GM23248 (cell line): ENCODE results near the gene SLC12A7. TPM values are rescaled to one million over a fixed set of nuclear protein-coding genes. Genes with fewer than 3 reads are reported as not detected.
"Not testable (repeated sequence)": the region's sequence is repeated elsewhere in the genome, so short reads cannot be mapped to it uniquely, and the experiment has no call there.

Experiments used
- DNase-seq: peaks from one replicate; pipeline ENCODE4 v3.0.0-alpha.2; 2015
- H2AFZ ChIP-seq: fragments of 200-600 bp; sonication (generic); 2 replicates; pipeline ENCODE4 v1.6.1; 2016; ENCODE audit warnings: antibody characterized with exemption
- H3F3A ChIP-seq: fragments of 200-600 bp; sonication (generic); 2 replicates; pipeline ENCODE4 v1.6.1; 2016; ENCODE audit warnings: mild to moderate bottlenecking, antibody characterized with exemption, mixed run types; ENCODE audit not compliant: insufficient read depth
- H3K27ac ChIP-seq: fragments of 200-600 bp; sonication (generic); 2 replicates; pipeline ENCODE4 v1.5.1; 2016; ENCODE audit warnings: mild to moderate bottlenecking
- H3K27me3 ChIP-seq: fragments of 200-600 bp; sonication (generic); replicated peaks from 2 replicates; pipeline ENCODE4 v1.6.1; 2016; ENCODE audit warnings: mild to moderate bottlenecking; ENCODE audit not compliant: insufficient read depth
- H3K36me3 ChIP-seq: fragments of 200-600 bp; sonication (generic); 2 replicates; pipeline ENCODE4 v1.6.1; 2016; ENCODE audit warnings: low read depth, mild to moderate bottlenecking
- H3K4me1 ChIP-seq: fragments of 200-600 bp; sonication (generic); 2 replicates; pipeline ENCODE4 v1.6.1; 2016; ENCODE audit warnings: mild to moderate bottlenecking; ENCODE audit not compliant: insufficient read depth
- H3K4me2 ChIP-seq: fragments of 200-600 bp; sonication (generic); one replicate; pipeline ENCODE4 v1.6.1; 2016; ENCODE audit warnings: mild to moderate bottlenecking; ENCODE audit not compliant: unreplicated experiment
- H3K4me3 ChIP-seq: fragments of 200-600 bp; sonication (generic); 2 replicates; pipeline ENCODE4 v1.5.1; 2016; ENCODE audit warnings: mild to moderate bottlenecking
- H3K79me2 ChIP-seq: fragments of 200-600 bp; sonication (generic); 2 replicates; pipeline ENCODE4 v1.6.1; 2016; ENCODE audit warnings: mild to moderate bottlenecking; ENCODE audit not compliant: insufficient read depth
- H3K9ac ChIP-seq: fragments of 200-600 bp; sonication (generic); 2 replicates; pipeline ENCODE4 v1.6.1; 2016; ENCODE audit warnings: mild to moderate bottlenecking
- H3K9me2 ChIP-seq: fragments of 200-600 bp; sonication (generic); 2 replicates; pipeline ENCODE4 v1.6.1; 2016; ENCODE audit warnings: mixed run types, mild to moderate bottlenecking, moderate library complexity; ENCODE audit not compliant: insufficient read depth
- H3K9me3 ChIP-seq: fragments of 200-600 bp; sonication (generic); one replicate; pipeline ENCODE4 v1.6.1; 2017; ENCODE audit warnings: low read depth
- H4K20me1 ChIP-seq: fragments of 200-600 bp; sonication (generic); 2 replicates; pipeline ENCODE4 v1.6.0; 2016; ENCODE audit not compliant: insufficient read depth
- EZH2 ChIP-seq: fragments of 200-600 bp; sonication (generic); IDR thresholded peaks from 2 replicates; pipeline ENCODE4 v1.6.1; 2018; ENCODE audit warnings: antibody characterized with exemption, mild to moderate bottlenecking; ENCODE audit not compliant: insufficient read depth, poor library complexity, severe bottlenecking
- EZH2phosphoT487 ChIP-seq: fragments of 200-600 bp; sonication (generic); IDR thresholded peaks from 2 replicates; pipeline ENCODE4 v1.6.1; 2018; ENCODE audit warnings: antibody characterized with exemption, moderate library complexity, mild to moderate bottlenecking, low read depth; ENCODE audit not compliant: insufficient read depth
- WGBS, 2 experiments: methylation state at CpG; one replicate each; pipeline ENCODE4 v1.1.6; 2015 to 2017; ENCODE audit warnings: low lambda C conversion rate in 2 of 2, low coverage in 1 of 2; ENCODE audit errors: missing lambda C conversion rate in 2 of 2; 5-methylcytosine and 5-hydroxymethylcytosine counted together
- in situ Hi-C: fragments of 300-500 bp; cut with MboI; formaldehyde crosslinking; loops from 2 replicates; pipeline ENCODE4 v1.15.0; 2020
- polyA plus RNA-seq: library from polyadenylated mRNA; unstranded; fragments of >200 nt; fragmentation: Nextera tagmentation; extraction: Ambion mirVana; gene quantifications from 2 replicates; pipeline ENCODE4 v1.2.1, GENCODE V29; 2016
- total RNA-seq: library from RNA; depleted of rRNA; stranded (reverse); fragments of >200 nt; shearing (Covaris generic); gene quantifications from 2 replicates; pipeline ENCODE4 v1.2.3, GENCODE V29; 2014

SLC12A7 gene
- total and polyA plus RNA-seq, 2 experiments from 2014 or later, result 0.75 to 1.9 TPM

DNA sequence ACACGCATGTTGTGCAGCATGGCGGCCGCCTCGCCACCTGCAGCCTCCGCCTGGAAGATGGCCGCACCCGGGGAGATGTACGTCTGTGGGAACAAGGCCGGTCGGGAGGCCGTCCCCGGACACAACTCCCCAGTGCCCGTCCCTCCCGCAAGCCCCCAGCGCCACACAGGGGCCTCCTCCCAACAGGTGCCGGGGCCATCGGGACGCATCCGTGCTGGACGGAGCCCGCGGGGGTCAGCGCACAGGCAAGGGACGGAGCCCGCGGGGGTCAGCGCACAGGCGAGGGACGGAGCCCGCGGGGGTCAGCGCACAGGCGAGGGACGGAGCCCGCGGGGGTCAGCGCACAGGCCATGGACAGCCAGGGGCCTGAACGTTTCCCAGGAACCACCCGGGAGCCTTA is 26.5 kb downstream of the SLC12A7 start:
- H3K27ac ChIP-seq, result no peak overlapping the region
- no peaks in the 10 kb centered on the region for H3K9me3 ChIP-seq
- no peaks in the 10 kb centered on the region for H3K4me1 ChIP-seq
- H4K20me1 ChIP-seq, result no peaks in the 10 kb centered on the region
- H3K4me3 ChIP-seq, result no peak overlapping the region
- no peaks in the 10 kb centered on the region for H3K27me3 ChIP-seq
- WGBS, 2 experiments, result 92 to 97% methylated on average over 16 to 35 of the region's 39 CpGs
- no peaks in the 10 kb centered on the region for H3K9me2 ChIP-seq
- no peak overlapping the region for H3K4me2 ChIP-seq
- no peak overlapping the region for H2AFZ ChIP-seq
- H3K79me2 ChIP-seq, result no peaks in the 10 kb centered on the region
- H3K36me3 ChIP-seq, result no peaks in the 10 kb centered on the region
- TF ChIP-seq EZH2phosphoT487 (no peak), EZH2 (no peak)
- no peaks in the 10 kb centered on the region for H3F3A ChIP-seq
- no peak for DNase-seq
- H3K9ac ChIP-seq, result no peak overlapping the region
- in situ Hi-C loops, result no loop called here

GRCh38 chr5:1083823-1084605 is 27.8 kb downstream of the SLC12A7 start:
- H3K4me1 ChIP-seq, result no peaks in the 10 kb centered on the region
- no peak overlapping the region for H3K9ac ChIP-seq
- in situ Hi-C loops, result no loop called here
- no peaks in the 10 kb centered on the region for H3K9me3 ChIP-seq
- H3F3A ChIP-seq, result no peaks in the 10 kb centered on the region
- H4K20me1 ChIP-seq, result no peaks in the 10 kb centered on the region
- no peak overlapping the region for H2AFZ ChIP-seq
- no peak overlapping the region for H3K27ac ChIP-seq
- H3K4me3 ChIP-seq, result no peak overlapping the region
- no peaks in the 10 kb centered on the region for H3K9me2 ChIP-seq
- no peak overlapping the region for H3K4me2 ChIP-seq
- 87 to 90% methylated on average over 52 to 53 of the region's 57 CpGs for WGBS, 2 experiments
- H3K79me2 ChIP-seq, result no peaks in the 10 kb centered on the region
- TF ChIP-seq EZH2phosphoT487 (no peak), EZH2 (no peak)
- no peak for DNase-seq
- no peaks in the 10 kb centered on the region for H3K36me3 ChIP-seq
- no peaks in the 10 kb centered on the region for H3K27me3 ChIP-seq

DNA sequence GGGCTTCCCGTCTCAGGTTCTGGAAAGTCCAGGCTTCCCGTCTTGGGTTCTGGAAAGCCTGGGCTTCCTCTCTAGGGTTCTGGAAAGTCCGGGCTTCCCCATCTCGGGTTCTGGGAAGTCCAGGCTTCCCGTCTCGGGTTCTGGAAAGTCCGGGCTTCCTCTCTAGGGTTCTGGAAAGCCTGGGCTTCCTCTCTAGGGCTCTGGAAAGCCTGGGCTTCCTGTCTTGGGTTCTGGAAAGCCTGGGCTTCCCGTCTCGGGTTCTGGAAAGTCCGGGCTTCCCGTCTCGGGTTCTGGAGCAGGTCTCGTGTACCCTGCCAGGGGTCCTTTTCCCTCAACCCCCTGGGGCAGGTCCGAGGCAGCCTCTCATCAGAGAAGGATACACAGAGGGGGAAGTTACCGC is 28.8 kb downstream of the SLC12A7 start:
- H3K27ac ChIP-seq, H3K9me2 ChIP-seq, H3K9me3 ChIP-seq, H3K27me3 ChIP-seq, H3F3A ChIP-seq, H3K9ac ChIP-seq, H3K79me2 ChIP-seq, H3K4me3 ChIP-seq, H3K36me3 ChIP-seq, in situ Hi-C loops, DNase-seq, H3K4me1 ChIP-seq, H4K20me1 ChIP-seq, H2AFZ ChIP-seq, H3K4me2 ChIP-seq: not testable (repeated sequence)
- WGBS, 2 experiments, result 77 to 94% methylated on average over 15 of the region's 15 CpGs

GRCh38 chr5:1081519-1081918 is 30.3 kb downstream of the SLC12A7 start:
- in situ Hi-C loops, result no loop called here
- H4K20me1 ChIP-seq, result no peaks in the 10 kb centered on the region
- H3K27me3 ChIP-seq, result no peaks in the 10 kb centered on the region
- TF ChIP-seq EZH2phosphoT487 (no peak), EZH2 (no peak)
- H3K36me3 ChIP-seq, result no peaks in the 10 kb centered on the region
- H3K4me2 ChIP-seq, result no peak overlapping the region
- no peak overlapping the region for H3K4me3 ChIP-seq
- H3K9ac ChIP-seq, result no peak overlapping the region
- H3K79me2 ChIP-seq, result no peaks in the 10 kb centered on the region
- no peaks in the 10 kb centered on the region for H3K9me3 ChIP-seq
- no peak overlapping the region for H3K27ac ChIP-seq
- no peaks in the 10 kb centered on the region for H3K4me1 ChIP-seq
- no peak for DNase-seq
- no peak overlapping the region for H2AFZ ChIP-seq
- no peaks in the 10 kb centered on the region for H3F3A ChIP-seq
- H3K9me2 ChIP-seq, result no peaks in the 10 kb centered on the region
- WGBS, 2 experiments, result 87 to 89% methylated on average over 25 to 26 of the region's 26 CpGs

DNA sequence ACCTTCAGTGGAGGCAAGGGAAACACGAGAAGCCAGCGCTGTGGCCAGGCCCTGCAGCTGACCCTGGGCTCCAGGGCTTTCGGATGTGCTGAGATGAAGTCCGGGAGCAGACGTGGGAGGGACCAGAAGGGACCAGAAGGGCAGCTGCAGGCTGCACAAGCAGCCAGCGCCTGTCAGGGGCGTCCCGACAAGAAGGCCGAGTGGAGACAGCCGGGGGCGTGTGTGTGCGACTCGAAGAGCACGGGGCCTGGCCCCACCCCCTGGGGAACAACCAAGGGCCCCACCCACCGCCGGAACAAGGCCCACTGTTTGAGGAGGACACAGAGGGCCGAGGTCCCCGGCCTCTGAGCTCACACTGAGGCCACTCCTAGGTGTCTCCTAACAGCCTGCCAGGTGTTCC is 31.4 kb downstream of the SLC12A7 start:
- no peaks in the 10 kb centered on the region for H3K79me2 ChIP-seq
- no peaks in the 10 kb centered on the region for H3F3A ChIP-seq
- in situ Hi-C loops, result no loop called here
- H2AFZ ChIP-seq, result no peak overlapping the region
- no peaks in the 10 kb centered on the region for H3K36me3 ChIP-seq
- 64 to 70% methylated on average over 16 of the region's 18 CpGs for WGBS, 2 experiments
- no peaks in the 10 kb centered on the region for H3K9me3 ChIP-seq
- no peaks in the 10 kb centered on the region for H3K4me1 ChIP-seq
- no peak overlapping the region for H3K9ac ChIP-seq
- no peak overlapping the region for H3K4me3 ChIP-seq
- no peak for DNase-seq
- H4K20me1 ChIP-seq, result no peaks in the 10 kb centered on the region
- TF ChIP-seq EZH2phosphoT487 (no peak), EZH2 (no peak)
- no peaks in the 10 kb centered on the region for H3K9me2 ChIP-seq
- H3K27me3 ChIP-seq, result no peaks in the 10 kb centered on the region
- no peak overlapping the region for H3K4me2 ChIP-seq
- no peak overlapping the region for H3K27ac ChIP-seq
